Activated gamma-delta T cell treated with anti-CD3 and anti-CD28 coated beads, Interleukin-2, amount 50 U/mL, for 16 hours (primary cell): Measurements from ENCODE around the gene HPDL.

Experiments
- DNase-seq: peaks from one replicate; pipeline ENCODE4 v3.0.0-alpha.2; 2020; ENCODE audit warnings: low read depth

The HPDL gene

DNA sequence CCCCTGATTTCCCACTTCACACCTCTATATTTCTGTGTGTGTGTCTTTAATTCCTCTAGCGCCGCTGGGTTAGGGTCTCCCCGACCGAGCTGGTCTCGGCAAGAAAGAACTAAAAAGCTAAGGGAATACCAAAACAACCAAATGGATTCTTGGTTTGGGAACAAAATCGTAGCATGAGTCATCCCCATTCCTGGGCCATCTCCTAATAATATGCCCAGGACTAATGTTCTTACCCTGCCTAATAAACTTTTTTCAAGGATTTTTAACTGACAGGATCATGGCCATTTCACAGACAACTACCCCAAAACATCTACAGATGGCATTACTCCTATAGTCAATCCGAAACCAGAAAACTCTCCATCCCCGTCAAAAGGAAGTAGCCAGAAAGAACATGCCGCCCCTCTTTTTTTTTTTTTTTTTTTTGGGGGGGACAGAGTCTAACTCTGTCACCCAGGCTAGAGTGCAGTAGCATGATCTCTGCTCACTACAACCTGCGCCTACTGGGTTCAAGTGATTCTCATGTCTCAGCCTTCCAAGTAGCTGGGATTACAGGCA is 4.1 kb upstream of the HPDL start:
- no peak for DNase-seq

DNA sequence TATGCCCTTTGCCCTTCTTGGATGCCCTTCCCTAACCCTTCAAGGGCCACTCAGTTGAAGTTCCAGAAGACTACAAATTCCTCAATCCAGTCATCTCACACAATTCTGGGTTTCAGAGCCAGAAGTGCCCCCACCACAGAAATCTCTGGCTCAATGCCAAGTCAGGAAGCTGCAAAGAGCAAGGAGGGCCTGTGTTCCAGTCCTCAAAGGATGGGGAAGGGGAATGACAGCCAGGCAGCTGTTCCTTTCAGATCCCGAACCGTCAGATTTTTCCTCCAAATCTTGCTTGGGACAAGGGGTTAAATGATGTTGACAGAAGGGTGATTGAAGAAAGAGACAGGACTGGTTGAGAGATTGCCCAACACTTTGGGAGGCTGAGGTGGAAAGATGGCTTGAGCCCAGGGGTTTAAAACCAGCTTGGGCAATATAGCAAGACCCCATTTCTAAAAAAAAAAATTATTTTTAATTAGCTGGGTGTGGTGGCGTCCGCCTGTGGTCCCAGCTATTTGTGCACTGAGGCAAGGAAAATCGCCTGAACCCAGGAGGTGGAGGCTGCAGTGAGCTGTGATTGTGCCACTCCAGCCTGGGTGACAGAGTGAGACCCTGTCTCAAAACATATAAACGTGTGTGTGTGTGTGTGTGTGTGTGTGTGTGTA is 716 bp upstream of the HPDL start:
- DNase-seq: no peak

DNA sequence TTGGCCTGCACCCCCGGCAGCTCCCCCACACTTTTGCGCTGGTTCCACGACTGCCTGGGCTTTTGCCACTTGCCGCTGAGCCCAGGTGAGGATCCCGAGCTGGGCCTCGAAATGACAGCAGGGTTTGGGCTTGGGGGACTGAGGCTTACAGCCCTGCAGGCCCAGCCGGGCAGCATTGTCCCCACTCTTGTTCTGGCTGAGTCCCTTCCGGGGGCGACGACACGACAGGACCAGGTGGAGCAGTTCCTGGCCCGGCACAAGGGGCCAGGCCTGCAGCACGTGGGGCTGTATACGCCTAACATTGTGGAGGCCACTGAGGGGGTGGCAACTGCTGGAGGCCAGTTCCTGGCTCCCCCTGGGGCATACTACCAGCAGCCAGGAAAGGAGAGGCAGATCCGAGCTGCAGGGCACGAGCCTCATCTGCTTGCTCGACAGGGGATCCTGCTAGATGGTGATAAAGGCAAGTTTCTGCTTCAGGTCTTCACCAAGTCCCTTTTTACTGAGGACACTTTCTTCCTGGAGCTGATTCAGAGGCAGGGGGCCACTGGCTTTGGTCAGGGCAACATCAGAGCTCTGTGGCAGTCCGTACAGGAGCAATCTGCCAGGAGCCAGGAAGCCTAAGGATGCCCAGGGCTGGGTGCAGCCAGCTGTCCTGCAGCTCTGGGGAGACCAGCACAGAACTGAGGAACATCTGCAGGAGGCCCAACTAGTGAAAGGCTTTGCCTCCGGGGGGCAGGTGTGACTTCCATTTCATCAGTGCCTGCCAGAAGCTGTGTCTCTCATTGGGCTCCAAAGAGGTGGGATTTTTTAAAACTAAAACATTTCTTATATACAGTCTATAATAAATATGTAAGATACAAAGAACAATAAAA is 1.2 kb downstream of the HPDL start:
- DNase-seq: no peak

DNA sequence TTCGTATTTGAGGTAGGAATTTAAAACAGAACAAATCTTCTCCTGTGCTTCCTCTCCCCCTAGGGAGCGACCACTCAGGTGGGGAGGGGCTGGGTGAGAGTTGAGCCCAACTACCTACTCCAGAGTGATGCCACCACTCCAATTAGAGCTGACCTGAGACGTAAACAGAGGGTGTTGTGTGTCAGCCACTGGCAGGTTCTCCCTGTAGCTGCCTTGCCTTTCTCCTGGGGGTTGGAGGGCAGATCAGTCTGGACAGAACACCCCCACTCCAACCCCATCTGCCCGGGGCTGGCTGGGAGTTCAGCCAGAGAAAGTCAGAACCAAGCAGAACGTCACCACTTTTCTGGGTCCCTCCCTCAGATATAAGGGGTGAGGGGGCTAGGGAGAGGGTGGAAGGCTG is 2.0 kb downstream of the HPDL start:
- DNase-seq: no peak

DNA sequence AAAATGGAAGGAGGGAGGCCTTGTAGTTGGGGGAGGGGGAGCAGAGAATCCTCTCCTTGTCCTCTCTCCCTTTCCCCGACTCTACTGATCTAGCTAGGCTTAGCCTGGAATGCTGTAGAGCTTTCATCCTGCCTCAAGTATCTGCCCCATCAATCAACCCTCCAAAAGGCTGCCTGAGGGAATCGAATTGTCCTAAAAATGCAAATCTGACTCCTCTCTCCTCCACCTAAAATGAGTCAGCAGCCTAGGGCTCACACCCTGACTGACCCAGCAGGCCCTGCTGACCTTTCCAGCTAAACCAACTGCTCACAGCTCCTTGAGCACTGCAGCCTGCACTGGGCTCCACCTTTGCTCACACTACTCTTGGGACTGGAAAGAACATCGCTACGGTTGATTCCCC is 2.8 kb downstream of the HPDL start:
- no peak for DNase-seq

DNA sequence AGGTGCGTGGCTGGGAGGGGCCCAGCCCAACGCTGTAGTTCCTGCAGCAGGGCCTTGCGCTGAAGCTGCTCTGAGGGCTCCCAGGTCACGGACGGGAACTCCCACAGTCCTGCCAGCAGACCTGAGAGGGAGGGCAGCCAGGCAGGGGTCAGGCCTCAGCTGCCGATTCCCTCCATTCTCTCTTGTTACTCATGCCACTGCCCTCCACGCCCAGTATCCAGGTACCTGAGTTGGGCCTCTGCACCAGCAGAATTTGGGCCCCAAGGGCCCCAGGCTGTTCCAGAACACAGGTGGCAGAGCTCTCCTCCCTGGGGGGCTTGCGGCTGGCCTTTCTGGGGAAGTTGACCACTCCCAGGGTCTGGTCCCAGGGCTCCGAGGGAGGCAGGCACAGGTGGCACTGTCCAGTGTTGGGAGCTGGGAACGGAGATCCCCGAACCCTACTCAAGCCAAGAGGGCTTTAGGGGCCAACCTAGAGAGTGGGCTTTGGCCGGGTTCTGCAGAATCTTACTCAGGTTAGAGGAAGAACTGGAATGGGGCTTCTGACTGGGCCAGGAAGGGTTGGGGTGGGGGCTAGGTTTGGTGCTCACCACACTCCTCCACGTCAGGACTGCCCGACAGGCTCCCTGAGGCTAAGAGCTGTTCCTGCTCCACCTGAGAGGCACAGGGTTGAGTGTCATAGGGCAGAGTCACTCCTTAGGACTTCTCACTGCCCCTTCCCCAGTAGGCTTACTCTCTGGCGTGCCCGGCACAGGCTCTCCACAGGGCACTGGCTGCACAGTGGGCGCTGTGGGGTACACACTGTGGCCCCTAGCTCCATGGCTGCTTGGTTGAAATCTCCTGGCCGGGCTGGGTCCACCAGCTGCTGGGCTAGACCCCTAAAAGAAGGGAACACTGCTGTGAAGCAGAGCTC is 5.0 kb downstream of the HPDL start:
- no peak for DNase-seq

DNA sequence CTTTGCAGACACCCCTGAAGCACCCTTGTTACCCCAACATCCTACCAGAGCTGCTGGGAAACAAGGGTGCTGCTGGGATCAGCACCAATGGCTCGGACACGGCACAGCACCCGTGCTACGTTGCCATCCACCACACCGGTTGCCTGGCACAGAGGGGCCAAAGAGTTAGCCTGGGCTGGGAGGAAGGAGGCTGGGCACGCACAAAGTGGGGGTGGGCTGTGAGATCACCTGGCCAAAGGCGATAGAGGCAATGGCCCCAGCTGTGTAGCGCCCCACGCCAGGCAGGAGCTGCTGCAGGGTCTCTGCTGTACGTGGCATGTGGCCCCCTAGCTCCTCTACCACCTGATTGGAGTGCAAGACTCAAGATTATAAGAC is 5.6 kb downstream of the HPDL start:
- DNase-seq: no peak

DNA sequence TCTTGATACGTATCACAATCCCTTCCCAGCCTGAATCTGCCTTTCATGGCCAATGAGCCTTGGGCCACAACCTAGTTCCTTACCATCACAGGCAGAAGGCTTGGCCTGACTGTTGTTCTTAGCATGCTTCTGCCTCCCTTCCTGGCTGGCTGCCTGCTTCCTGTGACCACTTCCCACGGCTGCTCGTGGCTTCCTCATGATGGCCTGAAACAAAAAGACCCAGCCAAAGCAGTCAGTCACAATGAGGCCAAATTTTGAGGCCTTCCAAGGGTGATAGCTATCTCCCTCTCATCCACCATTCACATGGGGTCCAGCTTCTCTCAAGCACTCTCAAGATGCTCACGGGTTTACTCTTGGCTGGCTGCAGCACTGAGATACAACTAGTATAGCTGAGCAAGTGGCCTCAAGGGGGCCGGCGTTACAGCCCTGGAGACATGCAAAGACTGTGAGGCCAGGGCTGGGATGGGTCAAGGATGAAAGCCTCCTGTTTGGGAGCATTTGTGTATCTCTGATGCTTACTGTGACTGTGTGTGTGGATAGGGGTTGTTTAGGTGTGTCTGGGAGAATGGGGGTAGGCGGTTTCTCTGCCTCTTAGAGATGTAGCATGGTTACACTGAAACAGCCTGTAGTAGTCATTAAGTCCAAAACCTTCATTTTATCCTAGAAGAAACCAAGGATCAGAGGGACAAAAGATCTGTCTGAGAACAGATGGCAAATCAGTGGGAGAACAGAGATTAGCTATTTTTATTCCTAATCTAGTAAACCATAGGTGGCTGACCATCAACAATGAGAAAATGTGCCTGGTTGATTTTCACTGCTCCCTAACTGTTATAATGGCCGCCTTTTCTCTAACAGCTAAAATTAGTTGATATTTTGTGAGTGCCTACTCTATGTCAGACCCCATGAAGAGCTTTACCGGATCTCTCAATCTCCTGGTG is 7.9 kb downstream of the HPDL start:
- DNase-seq: no peak

DNA sequence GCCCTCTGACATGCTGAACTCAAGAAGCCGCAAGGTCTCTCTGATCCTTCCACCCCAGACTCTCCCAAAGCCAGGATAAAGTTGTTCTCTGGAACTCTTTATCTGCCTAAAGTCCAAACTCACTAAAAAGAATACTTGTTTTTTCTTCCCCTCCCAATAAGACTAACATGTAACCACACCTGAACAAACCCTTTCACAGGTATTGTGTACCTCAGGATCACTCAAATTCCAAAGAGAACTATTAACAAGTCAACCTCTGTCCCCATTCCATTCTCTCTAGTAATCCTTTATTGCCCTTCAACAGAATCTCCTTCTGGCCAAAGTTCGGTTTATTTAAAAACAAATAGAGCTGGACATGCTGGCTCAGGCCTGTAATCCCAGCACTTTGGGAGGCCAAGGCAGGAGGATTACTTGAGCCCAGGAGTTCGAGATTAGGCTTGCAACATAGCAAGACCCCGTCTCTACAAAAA is 9.2 kb downstream of the HPDL start:
- no peak for DNase-seq

DNA sequence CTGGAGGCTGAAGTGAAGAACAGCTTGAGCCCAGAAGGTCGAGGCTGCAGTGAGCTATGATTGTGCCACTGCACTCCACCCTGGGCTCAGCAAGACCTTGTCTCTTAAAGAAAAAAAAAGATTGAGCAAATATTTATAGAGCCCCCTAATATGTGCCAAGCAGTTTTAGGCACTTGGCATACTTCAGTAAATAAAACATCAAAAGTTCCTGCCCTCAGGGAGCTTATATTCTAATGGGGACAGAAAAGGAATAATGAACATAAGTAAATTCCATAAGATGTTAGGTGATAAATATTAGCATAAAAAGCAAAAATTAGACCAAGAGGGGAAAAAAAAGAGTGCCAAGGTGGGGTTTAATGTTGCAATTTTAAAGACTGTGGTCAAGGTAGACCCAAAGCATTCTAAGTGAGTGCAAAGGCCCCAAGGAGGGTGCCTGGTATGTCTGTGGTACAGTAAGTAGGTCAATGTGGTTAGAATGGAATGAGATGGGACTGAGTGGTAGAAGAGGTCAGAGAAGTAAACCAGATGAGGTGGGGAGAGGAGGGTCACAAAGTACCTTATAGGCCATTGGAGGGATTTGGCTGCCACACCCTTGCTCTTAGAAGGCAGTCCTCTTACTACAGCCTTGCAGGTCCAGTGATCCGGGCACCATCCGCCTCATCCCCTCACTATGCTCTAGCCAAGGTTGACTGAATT is 11.1 kb downstream of the HPDL start:
- DNase-seq: no peak

DNA sequence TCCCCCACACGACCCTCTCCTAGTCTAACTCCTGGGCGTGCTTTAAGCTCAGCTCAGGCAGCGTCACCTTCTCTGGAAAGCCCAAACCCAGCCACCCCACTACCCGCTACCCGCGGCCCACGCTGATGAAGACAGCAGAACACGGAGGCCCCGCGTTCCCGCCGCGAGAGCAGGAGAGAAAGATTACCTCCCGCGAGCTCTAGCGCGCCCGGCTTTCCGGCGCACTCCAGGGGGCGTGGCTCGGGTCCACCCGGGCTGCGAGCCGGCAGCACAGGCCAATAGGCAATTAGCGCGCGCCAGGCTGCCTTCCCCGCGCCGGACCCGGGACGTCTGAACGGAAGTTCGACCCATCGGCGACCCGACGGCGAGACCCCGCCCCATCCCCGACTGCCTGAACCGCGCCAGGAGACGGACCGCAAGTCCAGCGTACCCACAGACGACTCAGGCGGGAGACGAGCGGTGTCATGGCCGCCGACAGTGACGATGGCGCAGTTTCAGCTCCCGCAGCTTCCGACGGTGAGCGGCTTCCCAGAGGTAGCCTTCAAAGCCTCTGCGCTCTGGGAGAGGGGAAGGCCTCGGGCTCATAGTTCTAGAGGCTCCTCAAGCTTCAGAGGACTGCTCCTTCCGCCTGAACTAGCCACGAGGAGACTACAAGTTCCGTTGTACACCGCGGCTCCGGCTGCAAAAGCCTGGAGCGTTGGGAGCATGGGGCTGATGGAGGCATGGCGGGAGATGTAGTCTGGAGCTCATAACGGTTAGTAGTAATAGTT is 13.3 kb downstream of the HPDL start, which contains the start of the genes MUTYH and TOE1:
Gene MUTYH (minus strand): TSS at position 652 of the 770 bp plus-strand sequence. CDS start 5,935 bp downstream, outside the sequence.
Gene TOE1 (plus strand): TSS at position 382 of the 770 bp plus-strand sequence. CDS start 83 bp downstream, at position 465.
- peak; percentile 82 for DNase-seq

DNA sequence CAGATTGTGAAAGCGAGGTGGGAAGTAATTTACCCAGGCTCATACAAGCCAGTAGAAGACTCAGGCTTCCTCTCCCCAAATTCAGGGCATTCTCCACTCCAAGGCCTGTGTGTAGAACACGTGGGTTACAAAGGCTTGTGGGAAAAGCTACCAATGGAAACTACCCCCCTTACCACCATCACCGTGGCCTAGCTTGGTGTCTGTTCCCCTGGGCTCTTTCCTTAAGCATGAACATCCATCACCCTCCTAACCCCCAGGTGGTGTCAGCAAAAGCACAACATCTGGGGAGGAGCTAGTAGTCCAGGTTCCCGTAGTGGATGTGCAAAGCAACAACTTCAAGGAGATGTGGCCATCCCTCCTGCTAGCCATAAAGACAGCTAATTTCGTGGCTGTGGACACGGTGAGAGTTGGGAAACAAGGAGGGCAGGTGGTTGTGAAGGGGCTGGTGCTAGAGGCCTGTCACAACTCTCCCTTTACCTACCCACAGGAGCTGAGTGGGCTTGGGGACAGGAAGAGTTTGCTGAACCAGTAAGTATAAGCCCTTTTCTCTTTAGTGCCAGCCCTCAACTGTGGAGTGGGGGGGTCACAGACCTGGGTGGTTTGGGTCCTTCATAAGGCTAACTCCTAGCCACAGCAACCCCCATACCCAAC is 14.2 kb downstream of the HPDL start:
- DNase-seq: no peak

DNA sequence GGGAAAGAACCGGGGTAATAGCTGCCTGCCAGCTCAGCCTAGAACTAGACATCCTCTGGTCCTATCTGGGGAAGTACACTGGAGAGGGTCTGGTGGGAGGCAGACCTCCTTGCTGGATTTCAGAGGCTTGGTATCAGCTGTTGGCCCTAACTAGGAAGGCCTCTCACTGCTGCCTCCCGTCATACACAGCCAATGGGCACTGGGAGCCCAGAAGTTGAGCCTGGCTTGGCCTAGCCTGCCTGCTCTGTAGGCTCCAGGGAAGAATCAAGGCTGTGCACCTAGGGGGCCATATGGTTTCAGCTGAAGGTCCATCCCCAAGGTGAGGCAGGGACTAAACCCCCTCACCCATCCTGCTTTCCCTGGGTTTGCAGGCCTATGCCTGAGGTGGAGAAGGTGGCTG is 17.8 kb downstream of the HPDL start:
- DNase-seq: no peak

DNA sequence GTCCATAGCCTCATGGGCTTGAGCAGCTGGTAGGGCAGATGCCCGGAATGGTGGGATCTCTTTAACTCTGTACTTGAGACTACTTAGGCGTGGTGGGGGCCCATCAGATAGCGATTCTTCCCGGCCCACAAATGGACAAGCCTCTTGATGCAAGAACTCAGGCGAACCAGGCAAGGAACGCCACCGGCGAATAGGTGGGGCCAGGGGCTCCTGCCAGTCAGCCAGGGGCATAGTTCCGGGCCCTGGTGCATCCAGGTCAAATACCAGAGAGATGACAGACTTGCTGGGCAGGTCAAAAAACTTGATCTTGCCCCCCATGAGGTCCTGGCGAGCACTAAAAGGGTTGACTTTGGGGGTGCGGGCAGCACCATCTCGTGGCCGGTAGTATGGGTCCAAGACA is 18.3 kb downstream of the HPDL start:
- no peak for DNase-seq

DNA sequence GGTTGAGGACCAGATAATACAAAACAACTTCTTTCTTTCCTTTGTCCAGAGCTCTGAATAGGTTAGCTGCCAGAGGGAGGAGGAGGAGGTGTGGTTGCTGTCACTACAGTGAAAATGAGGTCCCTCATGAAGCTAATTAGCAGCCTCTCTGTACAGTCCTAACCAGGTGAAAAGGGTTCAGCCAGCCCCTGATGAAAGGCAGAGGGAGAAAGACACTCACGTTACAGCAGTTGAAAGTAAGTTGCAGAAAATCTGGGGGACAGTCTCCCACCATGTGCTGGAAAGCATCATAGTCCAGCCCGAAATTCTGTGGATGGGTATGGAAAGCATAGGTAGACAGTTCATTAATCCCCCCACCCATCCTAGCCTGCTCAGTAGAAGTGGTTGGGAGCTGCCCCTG is 19.8 kb downstream of the HPDL start:
- DNase-seq: no peak

DNA sequence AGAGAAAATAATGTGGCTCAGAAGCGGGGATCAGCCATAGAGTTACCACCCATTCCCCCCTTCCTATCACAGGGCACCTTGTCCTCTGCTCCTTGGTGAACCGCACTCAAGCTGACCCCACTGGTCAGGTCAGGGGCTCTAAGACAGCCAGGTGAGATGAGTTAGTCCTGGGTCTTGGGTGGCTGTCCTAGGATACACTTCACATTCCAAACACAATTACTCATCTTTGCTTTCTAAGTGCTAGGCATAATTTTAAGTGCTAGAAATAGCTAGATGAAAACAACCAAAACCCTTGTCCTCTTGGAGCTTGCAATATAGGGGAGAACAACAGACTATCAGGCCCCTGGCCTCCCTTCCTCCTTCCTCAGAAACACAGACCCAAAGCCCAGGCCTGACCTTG is 21.3 kb downstream of the HPDL start:
- DNase-seq: no peak

DNA sequence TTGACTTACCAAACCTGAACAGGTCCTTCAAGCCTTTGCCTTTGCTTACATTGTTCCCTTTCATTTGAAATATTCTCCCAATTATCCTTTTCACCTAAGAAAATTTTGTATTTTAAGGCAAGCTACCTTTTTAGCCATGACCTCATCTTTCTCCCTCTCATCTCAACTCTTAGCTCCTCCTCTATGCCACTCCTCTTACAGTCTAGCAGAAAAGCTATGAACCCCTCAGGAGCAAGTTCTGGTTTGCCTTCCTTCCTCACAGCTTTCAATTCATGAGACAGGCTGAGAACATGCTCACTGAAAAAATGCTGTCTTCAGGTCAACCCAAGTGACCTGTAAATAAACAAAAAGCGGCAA is 21.9 kb downstream of the HPDL start:
- no peak for DNase-seq

DNA sequence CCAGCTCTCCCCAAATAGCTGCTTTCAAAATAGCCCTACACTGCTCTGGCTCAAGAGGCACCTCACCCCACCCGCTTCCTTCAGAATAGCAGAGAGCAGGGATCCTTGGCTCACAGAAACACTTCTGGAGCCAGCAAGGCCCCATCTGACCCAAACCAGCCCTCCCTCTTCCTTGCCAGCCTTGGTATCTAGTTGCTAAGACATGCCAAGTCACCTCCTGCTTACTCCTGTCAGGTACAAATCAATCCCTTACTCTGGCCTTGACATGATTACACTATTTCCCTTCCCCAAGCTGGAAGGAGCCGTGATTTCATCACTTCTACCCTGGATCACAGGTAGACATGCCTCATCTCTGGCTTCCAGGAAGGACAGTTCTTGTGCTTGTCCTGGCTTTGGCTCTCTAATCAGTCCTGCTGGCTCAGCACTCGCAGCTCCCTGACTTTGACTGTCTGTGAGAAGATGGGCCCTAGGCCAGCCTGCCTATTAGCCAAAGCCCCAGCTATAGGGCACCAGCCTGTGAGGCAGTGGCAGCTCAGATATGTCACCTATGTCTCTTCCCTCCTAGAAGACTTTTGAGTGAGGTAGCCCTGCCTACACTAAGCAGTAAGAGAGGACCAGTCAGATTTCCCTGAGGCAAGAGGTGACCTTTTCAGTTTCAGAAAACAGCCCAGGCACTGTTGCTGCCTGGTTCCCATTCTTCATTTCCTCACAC is 22.4 kb downstream of the HPDL start:
- no peak for DNase-seq
